Measurements from ENCODE around the gene BEND6. TPM values are rescaled to one million over a fixed set of nuclear protein-coding genes. Genes with fewer than 3 reads are reported as not detected.
"Not testable (repeated sequence)": the region's sequence is repeated elsewhere in the genome, so short reads cannot be mapped to it uniquely, and the experiment has no call there.

Gene BEND6
- total RNA-seq, 1 donor from 2014 or later, result not detected

- Mint-ChIP-seq H3K4me1 (no peaks in the 10 kb centered on the region), H3K27me3 (peaks cover 50% of the 10 kb centered on the region)
Observed at GRCh38 chr6:57040011-57040410, 85.1 kb downstream of the BEND6 start.

GRCh38 chr6:57044061-57044460 is 89.2 kb downstream of the BEND6 start:
- H3K4me3 Mint-ChIP-seq; H3K36me3 Mint-ChIP-seq (ENCODE audit: low read depth); intact Hi-C loops (cut with micrococcal nuclease); DNase-seq; H3K9me3 Mint-ChIP-seq; H3K27ac Mint-ChIP-seq: not testable (repeated sequence)
- Mint-ChIP-seq H3K27me3 (peaks cover 46% of the 10 kb centered on the region), H3K4me1 (peaks cover 16% of the 10 kb centered on the region)

More at GRCh38 chr6:57040011-57040410, 85.1 kb downstream of the BEND6 start:
- Mint-ChIP-seq H3K36me3 (ENCODE audit: low read depth) (no peaks in the 10 kb centered on the region), H3K4me3 (no peak overlapping the region), H3K27ac (no peak overlapping the region), H3K9me3 (no peaks in the 10 kb centered on the region)
- intact Hi-C loops (cut with micrococcal nuclease), result no loop called here
- no peak for DNase-seq

GRCh38 chr6:57044568-57044967 is 89.7 kb downstream of the BEND6 start:
- H3K27me3 Mint-ChIP-seq, result peaks cover 42% of the 10 kb centered on the region
- no peak overlapping the region for H3K27ac Mint-ChIP-seq
- H3K36me3 Mint-ChIP-seq (ENCODE audit: low read depth), result peaks cover 12% of the 10 kb centered on the region
- DNase-seq, result no peak
- H3K4me3 Mint-ChIP-seq, result no peak overlapping the region
- no peaks in the 10 kb centered on the region for H3K9me3 Mint-ChIP-seq
- H3K4me1 Mint-ChIP-seq, result peaks cover 20% of the 10 kb centered on the region
- intact Hi-C loops (cut with micrococcal nuclease), result no loop called here

GRCh38 chr6:57046332-57047256 is 91.7 kb downstream of the BEND6 start, which contains the start of gene KIAA1586:
Gene KIAA1586 (plus strand): TSS chr6:57046693. CDS start chr6:57046756, 63 bp downstream.
- H3K27ac Mint-ChIP-seq, result peak within 1 kb of the TSS; percentile 91

GRCh38 chr6:57047257-57047585 is 92.3 kb downstream of the BEND6 start:
- DNase-seq, H3K4me3 Mint-ChIP-seq, H3K9me3 Mint-ChIP-seq, H3K27ac Mint-ChIP-seq: not testable (repeated sequence)
- H3K36me3 Mint-ChIP-seq (ENCODE audit: low read depth), result peaks cover 23% of the 10 kb centered on the region
- H3K4me1 Mint-ChIP-seq, result peaks cover 21% of the 10 kb centered on the region
- H3K27me3 Mint-ChIP-seq, result peaks cover 31% of the 10 kb centered on the region
- intact Hi-C loops (cut with micrococcal nuclease), result loop anchor here (2.0 to 5.0 kb wide), 3 partner anchors 90 to 270 kb away; partner anchors contain the start of genes BEND6, PRIM2 and RAB23

More at GRCh38 chr6:57046332-57047256, 91.7 kb downstream of the BEND6 start, which contains the start of gene KIAA1586:
- Mint-ChIP-seq H3K27me3 (peaks cover 37% of the 10 kb centered on the region), H3K36me3 (ENCODE audit: low read depth) (peaks cover 20% of the 10 kb centered on the region), H3K4me1 (peaks cover 21% of the 10 kb centered on the region), H3K4me3 (peak within 1 kb of the TSS; percentile 91)
- peak; percentile 96 for DNase-seq
- intact Hi-C loops (cut with micrococcal nuclease), result loop anchor here (1.0 to 5.0 kb wide), 5 partner anchors 43 to 270 kb away; partner anchors contain the start of genes BAG2, BEND6, PRIM2 and RAB23
- H3K9me3 Mint-ChIP-seq, result not testable (repeated sequence)

GRCh38 chr6:57047859-57048258 is 93.0 kb downstream of the BEND6 start:
- peaks cover 21% of the 10 kb centered on the region for H3K4me1 Mint-ChIP-seq
- intact Hi-C loops (cut with micrococcal nuclease), result loop anchor here (2.0 to 5.0 kb wide), 3 partner anchors 91 to 269 kb away; partner anchors contain the start of genes BEND6, PRIM2 and RAB23
- peak overlapping the region; percentile 81 for H3K4me3 Mint-ChIP-seq
- not testable (repeated sequence) for DNase-seq, H3K9me3 Mint-ChIP-seq
- H3K27ac Mint-ChIP-seq, result peak overlapping the region; percentile 68
- H3K27me3 Mint-ChIP-seq, result peaks cover 28% of the 10 kb centered on the region
- H3K36me3 Mint-ChIP-seq (ENCODE audit: low read depth), result peaks cover 26% of the 10 kb centered on the region

GRCh38 chr6:57048577-57048976 is 93.7 kb downstream of the BEND6 start:
- no peak for DNase-seq
- Mint-ChIP-seq H3K36me3 (ENCODE audit: low read depth) (peaks cover 33% of the 10 kb centered on the region), H3K27ac (no peak overlapping the region), H3K27me3 (peaks cover 22% of the 10 kb centered on the region), H3K9me3 (no peaks in the 10 kb centered on the region), H3K4me3 (peak overlapping the region; percentile 81), H3K4me1 (peaks cover 21% of the 10 kb centered on the region)
- intact Hi-C loops (cut with micrococcal nuclease), result loop anchor here (5.0 kb wide), 1 partner anchor 91 kb away; the partner anchor contains the start of gene BEND6

- DNase-seq, result no peak
- Mint-ChIP-seq H3K27ac (no peak overlapping the region), H3K27me3 (no peaks in the 10 kb centered on the region), H3K9me3 (peaks cover 5% of the 10 kb centered on the region), H3K4me1 (peaks cover 6% of the 10 kb centered on the region), H3K4me3 (no peak overlapping the region), H3K36me3 (ENCODE audit: low read depth) (peaks cover 38% of the 10 kb centered on the region)
- intact Hi-C loops (cut with micrococcal nuclease), result no loop called here
Observed at GRCh38 chr6:57063847-57064246, 108.9 kb downstream of the BEND6 start.

GRCh38 chr6:57064809-57065208 is 109.9 kb downstream of the BEND6 start:
- no peak for DNase-seq
- H3K4me3 Mint-ChIP-seq, result no peak overlapping the region
- H3K9me3 Mint-ChIP-seq, result peaks cover 5% of the 10 kb centered on the region
- intact Hi-C loops (cut with micrococcal nuclease), result no loop called here
- no peak overlapping the region for H3K27ac Mint-ChIP-seq
- H3K36me3 Mint-ChIP-seq (ENCODE audit: low read depth), result peaks cover 34% of the 10 kb centered on the region
- no peaks in the 10 kb centered on the region for H3K27me3 Mint-ChIP-seq
- peaks cover 6% of the 10 kb centered on the region for H3K4me1 Mint-ChIP-seq

- intact Hi-C loops (cut with micrococcal nuclease), result no loop called here
- Mint-ChIP-seq H3K36me3 (ENCODE audit: low read depth) (peaks cover 20% of the 10 kb centered on the region), H3K9me3 (no peaks in the 10 kb centered on the region), H3K27ac (no peak overlapping the region), H3K27me3 (no peaks in the 10 kb centered on the region), H3K4me1 (peaks cover 6% of the 10 kb centered on the region), H3K4me3 (no peak overlapping the region)
- no peak for DNase-seq
Observed at GRCh38 chr6:57068061-57068460, 113.2 kb downstream of the BEND6 start.

GRCh38 chr6:57069228-57069627 is 114.3 kb downstream of the BEND6 start:
- H3K4me1 Mint-ChIP-seq, result peaks cover 6% of the 10 kb centered on the region
- H3K36me3 Mint-ChIP-seq (ENCODE audit: low read depth), result peaks cover 21% of the 10 kb centered on the region
- intact Hi-C loops (cut with micrococcal nuclease), result no loop called here
- H3K27ac Mint-ChIP-seq, result no peak overlapping the region
- no peaks in the 10 kb centered on the region for H3K9me3 Mint-ChIP-seq
- no peak overlapping the region for H3K4me3 Mint-ChIP-seq
- DNase-seq, result no peak
- H3K27me3 Mint-ChIP-seq, result no peaks in the 10 kb centered on the region

GRCh38 chr6:57069920-57070331 is 115.0 kb downstream of the BEND6 start:
- Mint-ChIP-seq H3K27ac (no peak overlapping the region), H3K27me3 (no peaks in the 10 kb centered on the region), H3K4me1 (peaks cover 3% of the 10 kb centered on the region), H3K9me3 (no peaks in the 10 kb centered on the region), H3K4me3 (no peak overlapping the region), H3K36me3 (ENCODE audit: low read depth) (peaks cover 18% of the 10 kb centered on the region)
- no peak for DNase-seq
- intact Hi-C loops (cut with micrococcal nuclease), result no loop called here

- intact Hi-C loops (cut with micrococcal nuclease), result no loop called here
- Mint-ChIP-seq H3K27ac (no peak overlapping the region), H3K27me3 (no peaks in the 10 kb centered on the region), H3K36me3 (ENCODE audit: low read depth) (peaks cover 9% of the 10 kb centered on the region), H3K4me1 (no peaks in the 10 kb centered on the region), H3K4me3 (no peak overlapping the region), H3K9me3 (no peaks in the 10 kb centered on the region)
- DNase-seq, result no peak
Observed at GRCh38 chr6:57072108-57072507, 117.2 kb downstream of the BEND6 start.

- H3K36me3 Mint-ChIP-seq (ENCODE audit: low read depth), result peaks cover 8% of the 10 kb centered on the region
- no peak overlapping the region for H3K4me3 Mint-ChIP-seq
- H3K4me1 Mint-ChIP-seq, result peaks cover 3% of the 10 kb centered on the region
- H3K27me3 Mint-ChIP-seq, result no peaks in the 10 kb centered on the region
- H3K27ac Mint-ChIP-seq, result no peak overlapping the region
- intact Hi-C loops (cut with micrococcal nuclease), result no loop called here
- no peaks in the 10 kb centered on the region for H3K9me3 Mint-ChIP-seq
- no peak for DNase-seq
Observed at GRCh38 chr6:57074383-57074782, 119.5 kb downstream of the BEND6 start.

All from activated CD4-positive, alpha-beta T cell treated with anti-CD3 and anti-CD28 coated beads, Interleukin-2, amount 10 ng/mL, durations not matched to agents 24 days and 14 days (primary cell).